Uterus (tissue), 2 donors: ENCODE results near the gene CDK6.

Experiments
- POLR2A ChIP-seq, 2 donors: fragments of 450-650 bp; IDR thresholded peaks; one replicate each; pipeline ENCODE4 v1.6.1; 2016; ENCODE audit warnings: antibody characterized with exemption in 2 of 2, mild to moderate bottlenecking in 1 of 2, moderate library complexity in 1 of 2
- TF ChIP-seq, protein P1 (sequence below), 4 experiments: fragments of 200-600 bp in 2 of 4; fragments of 450-650 bp in 2 of 4; sonication (generic) in 2 of 4; IDR thresholded peaks; one replicate each; pipeline ENCODE4 v1.5.1; 2016 to 2019; ENCODE audit warnings: antibody characterized with exemption in 4 of 4, mild to moderate bottlenecking in 2 of 4, moderate library complexity in 1 of 4

- TF ChIP-seq, protein P1, sequence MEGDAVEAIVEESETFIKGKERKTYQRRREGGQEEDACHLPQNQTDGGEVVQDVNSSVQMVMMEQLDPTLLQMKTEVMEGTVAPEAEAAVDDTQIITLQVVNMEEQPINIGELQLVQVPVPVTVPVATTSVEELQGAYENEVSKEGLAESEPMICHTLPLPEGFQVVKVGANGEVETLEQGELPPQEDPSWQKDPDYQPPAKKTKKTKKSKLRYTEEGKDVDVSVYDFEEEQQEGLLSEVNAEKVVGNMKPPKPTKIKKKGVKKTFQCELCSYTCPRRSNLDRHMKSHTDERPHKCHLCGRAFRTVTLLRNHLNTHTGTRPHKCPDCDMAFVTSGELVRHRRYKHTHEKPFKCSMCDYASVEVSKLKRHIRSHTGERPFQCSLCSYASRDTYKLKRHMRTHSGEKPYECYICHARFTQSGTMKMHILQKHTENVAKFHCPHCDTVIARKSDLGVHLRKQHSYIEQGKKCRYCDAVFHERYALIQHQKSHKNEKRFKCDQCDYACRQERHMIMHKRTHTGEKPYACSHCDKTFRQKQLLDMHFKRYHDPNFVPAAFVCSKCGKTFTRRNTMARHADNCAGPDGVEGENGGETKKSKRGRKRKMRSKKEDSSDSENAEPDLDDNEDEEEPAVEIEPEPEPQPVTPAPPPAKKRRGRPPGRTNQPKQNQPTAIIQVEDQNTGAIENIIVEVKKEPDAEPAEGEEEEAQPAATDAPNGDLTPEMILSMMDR (IDR thresholded peaks at IDR 0.05) = no peak
- TF ChIP-seq POLR2A (IDR thresholded peaks at IDR 0.05) = no peak
Observed at GRCh38 chr7:92797693-92798092, 38.7 kb downstream of the CDK6 start.
